GM12801 (cell line): ENCODE results near the gene BRMS1L.

Experiments used
- TF ChIP-seq, protein P1 (sequence below): IDR thresholded peaks from one replicate; pipeline ENCODE4 v1.5.1; 2011; ENCODE audit warnings: control low read depth; ENCODE audit not compliant: insufficient read length; ENCODE audit errors: extremely low read depth

The BRMS1L gene

DNA sequence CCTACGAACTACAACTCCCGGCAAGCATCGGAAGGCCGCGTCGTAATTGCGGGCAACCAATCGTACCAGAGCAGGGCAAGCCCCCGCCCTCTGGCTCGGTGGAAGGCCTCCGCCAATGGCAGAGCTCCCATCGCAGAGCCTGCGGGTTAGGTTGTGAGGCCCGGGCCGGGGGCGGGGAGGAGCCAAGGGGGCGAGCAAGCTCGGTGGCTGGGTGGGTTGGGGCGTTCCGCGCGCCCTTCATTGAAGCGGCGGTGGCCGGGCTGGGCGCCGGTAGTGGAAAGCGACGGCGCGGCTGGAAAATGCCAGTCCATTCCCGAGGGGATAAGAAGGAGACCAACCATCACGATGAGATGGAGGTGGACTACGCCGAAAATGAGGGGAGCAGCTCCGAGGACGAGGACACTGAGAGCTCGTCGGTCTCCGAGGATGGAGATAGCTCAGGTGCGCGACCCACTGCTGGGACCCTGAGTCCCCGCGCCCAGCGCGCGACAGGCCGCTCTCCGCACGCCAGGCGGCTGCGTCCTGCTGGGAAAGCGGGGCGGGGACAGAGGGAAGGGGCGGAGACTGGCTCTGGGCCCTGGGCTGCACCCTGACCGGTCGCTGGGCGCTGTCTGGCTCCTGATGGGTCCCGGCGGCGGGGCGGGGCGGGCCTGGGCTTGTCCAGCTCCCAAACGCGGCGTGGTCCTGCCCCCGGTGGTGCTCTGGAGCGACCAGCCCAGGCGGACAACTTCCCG lies at the start of gene BRMS1L:
Gene BRMS1L, plus strand, starts transcription at position 121 of the 734 bp plus-strand sequence. Its CDS starts 179 bp downstream, at position 300.
- TF ChIP-seq, protein P1, sequence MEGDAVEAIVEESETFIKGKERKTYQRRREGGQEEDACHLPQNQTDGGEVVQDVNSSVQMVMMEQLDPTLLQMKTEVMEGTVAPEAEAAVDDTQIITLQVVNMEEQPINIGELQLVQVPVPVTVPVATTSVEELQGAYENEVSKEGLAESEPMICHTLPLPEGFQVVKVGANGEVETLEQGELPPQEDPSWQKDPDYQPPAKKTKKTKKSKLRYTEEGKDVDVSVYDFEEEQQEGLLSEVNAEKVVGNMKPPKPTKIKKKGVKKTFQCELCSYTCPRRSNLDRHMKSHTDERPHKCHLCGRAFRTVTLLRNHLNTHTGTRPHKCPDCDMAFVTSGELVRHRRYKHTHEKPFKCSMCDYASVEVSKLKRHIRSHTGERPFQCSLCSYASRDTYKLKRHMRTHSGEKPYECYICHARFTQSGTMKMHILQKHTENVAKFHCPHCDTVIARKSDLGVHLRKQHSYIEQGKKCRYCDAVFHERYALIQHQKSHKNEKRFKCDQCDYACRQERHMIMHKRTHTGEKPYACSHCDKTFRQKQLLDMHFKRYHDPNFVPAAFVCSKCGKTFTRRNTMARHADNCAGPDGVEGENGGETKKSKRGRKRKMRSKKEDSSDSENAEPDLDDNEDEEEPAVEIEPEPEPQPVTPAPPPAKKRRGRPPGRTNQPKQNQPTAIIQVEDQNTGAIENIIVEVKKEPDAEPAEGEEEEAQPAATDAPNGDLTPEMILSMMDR, result no peak

GRCh38 chr14:35776823-35777222 lies 49.3 kb upstream of the BRMS1L start:
- TF ChIP-seq, protein P1, result no peak

- TF ChIP-seq, protein P1, result no peak
These were observed 46.8 kb upstream of the BRMS1L start for GRCh38 chr14:35779368-35779767.

GRCh38 chr14:35783699-35784098 lies 42.4 kb upstream of the BRMS1L start:
- TF ChIP-seq, protein P1, result no peak

- TF ChIP-seq, protein P1, result no peak
These were observed 39.3 kb upstream of the BRMS1L start for GRCh38 chr14:35786856-35787255.

DNA sequence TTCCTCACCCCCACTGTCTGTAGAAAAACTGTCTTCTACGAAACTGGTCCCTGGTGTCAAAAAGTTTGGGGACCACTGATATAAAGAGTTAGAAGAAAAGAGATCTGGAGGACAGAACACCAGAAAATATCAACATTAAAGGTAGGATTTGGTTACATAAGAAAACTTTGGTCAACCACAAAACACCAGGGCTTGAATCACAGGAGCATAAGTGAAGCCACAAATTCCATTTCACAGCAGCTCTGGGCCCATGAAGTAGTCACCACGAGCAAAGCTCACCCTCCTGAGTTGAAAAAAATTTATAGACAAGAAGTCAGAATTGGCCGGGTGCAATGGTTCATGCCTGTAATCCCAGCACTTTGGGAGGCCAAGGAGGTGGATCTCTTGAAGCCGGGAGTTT lies 36.5 kb upstream of the BRMS1L start:
- TF ChIP-seq, protein P1, result no peak

GRCh38 chr14:35797796-35798195 lies 28.3 kb upstream of the BRMS1L start:
- TF ChIP-seq, protein P1, result no peak
